HG02588 (cell line): Measurements from ENCODE around the gene KCNQ1.

Experiments used
- ATAC-seq: cut with Tn5 transposase; IDR thresholded peaks from one replicate; pipeline ENCODE4 v1.9.1; 2021; ENCODE audit warnings: mild to moderate bottlenecking, moderate library complexity; ENCODE audit not compliant: unreplicated experiment

The KCNQ1 gene

GRCh38 chr11:2885678-2886081, 440.9 kb downstream of the KCNQ1 start, which contains the start of gene CDKN1C:
Gene CDKN1C (minus strand): TSS chr11:2885775. CDS start chr11:2885456, 319 bp downstream.
- peak; percentile 77 for ATAC-seq

DNA sequence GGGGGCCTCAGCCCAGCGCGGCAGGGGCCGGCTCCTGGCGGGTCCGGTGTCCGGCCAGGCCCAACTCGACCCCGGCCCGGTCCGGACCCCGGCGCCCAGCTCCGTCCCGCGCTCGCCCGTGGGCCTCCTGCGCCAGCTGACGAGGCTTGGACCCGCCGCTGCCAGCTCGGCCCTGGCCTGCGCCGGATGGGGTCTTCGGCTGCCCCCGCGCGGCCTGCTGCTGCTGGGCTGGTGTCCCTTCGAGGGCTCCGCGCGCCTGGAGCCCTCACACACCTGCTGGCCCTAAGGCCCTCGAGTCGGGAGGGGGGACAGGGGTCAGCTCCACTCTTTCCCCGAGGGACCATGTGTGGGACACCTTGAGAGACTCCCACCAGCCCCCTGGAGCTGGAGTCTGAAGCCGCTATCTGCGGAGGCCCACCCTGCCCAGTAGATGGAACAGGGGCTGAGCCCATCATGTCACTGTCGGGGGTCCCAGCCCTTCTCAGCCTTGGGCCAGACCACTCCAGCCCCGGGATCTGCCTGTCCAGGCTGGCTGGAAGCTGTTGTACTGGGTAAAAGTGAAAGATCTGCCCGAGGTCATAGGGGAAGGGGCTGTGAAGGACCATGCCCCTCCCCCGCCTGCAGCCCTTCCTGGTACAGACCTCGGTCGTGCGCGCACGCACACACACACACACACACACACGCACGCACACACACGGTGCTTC, 441.5 kb downstream of the KCNQ1 start:
- ATAC-seq, result no peak

DNA sequence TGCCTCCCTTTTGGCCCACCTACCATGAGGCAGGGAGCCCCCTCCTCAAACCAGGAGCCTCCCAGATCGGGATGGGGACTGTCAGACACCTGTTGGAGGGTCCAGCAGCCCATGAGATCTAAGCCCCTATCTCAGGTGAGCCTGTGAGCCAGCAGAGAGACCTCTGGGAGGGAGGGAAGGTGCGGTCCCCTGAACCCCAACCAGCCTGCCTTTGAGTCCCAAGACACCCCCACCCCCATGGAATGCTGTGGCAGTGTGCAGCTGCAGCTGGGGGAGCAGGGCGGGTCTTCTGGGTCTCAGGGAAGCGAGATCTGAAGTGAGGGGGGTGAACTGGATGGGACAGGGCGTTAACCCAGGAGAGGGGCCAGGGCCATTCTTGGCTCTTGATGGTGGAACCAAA, 442.1 kb downstream of the KCNQ1 start:
- no peak for ATAC-seq

DNA sequence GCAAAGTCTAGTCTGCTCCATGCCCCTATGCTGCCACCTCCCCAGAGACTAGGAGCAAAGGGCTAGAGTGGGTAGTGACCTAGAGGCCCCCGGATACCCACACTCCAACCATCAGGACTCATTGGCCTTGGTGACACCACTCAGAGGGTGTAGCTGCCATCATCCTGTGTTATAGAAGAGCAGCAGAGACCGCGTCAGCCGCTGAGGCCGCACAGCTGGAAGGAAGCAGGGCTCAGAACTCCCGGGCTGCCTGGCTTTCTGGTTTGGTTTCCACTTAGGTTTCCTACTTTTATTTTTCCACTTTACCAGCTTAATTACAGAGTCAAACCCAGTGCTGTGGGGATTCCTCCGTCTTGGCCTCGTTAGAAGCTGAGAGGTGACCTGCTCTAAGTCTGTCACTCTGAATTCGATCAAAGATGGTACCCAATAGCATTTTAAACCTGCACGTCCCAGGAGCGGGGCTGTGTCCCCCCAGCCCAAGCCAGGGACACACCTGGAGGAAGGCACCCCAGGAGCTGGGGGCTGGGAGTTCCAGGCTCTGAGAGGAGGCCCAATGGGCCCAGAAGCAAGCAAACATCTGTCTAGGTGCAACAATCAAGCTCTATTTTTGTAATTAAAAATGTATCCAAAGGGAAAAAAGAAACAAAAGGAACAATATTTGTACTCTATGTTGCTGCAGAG, 442.8 kb downstream of the KCNQ1 start:
- no peak for ATAC-seq

- no peak for ATAC-seq
These were observed 443.6 kb downstream of the KCNQ1 start for GRCh38 chr11:2888266-2888968.

DNA sequence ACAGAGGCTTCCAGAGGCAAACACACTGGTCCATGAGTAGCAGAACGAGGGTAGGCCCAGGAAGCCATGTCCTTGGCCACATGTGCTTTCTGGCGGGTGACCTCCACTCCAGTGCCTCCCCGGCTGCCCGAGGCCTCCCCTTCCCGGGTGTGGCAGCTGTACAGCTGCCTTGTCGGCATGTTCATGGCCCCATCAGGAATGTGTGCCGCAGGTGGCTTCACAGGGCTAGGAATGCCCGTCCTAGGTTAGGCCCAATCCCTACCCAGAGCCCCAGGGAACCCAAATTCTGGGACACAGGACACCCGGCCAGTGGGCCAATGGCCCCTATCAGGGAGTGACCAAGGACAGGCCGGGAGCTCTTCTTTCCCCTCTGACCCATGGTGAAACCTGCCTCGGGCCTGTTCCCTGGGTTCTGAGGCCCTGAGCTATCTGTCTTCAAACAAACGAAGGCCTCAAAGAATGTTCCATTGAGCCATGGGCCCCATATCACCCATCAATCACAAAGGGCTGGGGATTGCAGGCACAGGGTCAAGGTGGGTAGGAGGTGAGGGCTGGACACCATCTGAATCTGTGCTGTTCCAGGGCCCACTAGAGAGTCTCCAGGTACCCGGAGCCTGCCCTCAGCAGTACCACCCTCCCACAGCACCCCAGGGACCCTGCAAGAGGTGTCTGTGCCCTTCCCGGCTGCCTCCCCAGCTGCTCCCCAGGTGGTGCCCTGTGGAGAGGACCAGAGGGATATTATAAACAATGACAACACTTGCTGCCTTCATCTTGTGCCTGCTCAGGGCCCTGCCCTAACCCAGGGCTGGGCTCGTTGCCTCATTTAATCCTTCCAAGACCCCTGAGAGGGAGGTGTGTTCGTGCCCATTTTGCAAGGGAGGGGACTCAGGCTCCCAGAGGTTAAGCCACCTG, 444.8 kb downstream of the KCNQ1 start:
- ATAC-seq, result no peak

GRCh38 chr11:2890466-2891294, 445.9 kb downstream of the KCNQ1 start:
- no peak for ATAC-seq

GRCh38 chr11:2891326-2892214, 446.8 kb downstream of the KCNQ1 start:
- no peak for ATAC-seq

- ATAC-seq, result no peak
These were observed 447.6 kb downstream of the KCNQ1 start for GRCh38 chr11:2892215-2892966.

GRCh38 chr11:2892967-2893528, 448.2 kb downstream of the KCNQ1 start:
- no peak for ATAC-seq

DNA sequence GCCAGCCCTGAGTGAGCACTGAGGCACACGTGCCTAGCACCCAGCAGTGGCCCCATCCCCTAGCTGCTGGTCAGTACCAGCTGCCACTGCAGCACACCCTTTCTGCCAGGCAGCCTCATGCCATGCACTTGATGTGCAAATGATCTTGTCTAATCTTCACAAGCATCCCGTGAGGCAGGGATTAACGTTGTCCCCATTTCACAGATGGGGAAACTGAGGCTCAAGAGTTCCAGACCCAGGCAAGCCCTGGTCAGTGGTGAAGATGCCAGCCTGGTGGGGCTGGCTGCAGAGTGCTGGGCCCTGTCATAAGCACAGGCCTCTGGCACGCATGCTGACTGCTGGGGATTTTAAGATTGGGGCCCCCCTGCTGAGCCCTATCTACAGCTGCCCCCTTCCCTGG, 449.1 kb downstream of the KCNQ1 start:
- ATAC-seq, result no peak

DNA sequence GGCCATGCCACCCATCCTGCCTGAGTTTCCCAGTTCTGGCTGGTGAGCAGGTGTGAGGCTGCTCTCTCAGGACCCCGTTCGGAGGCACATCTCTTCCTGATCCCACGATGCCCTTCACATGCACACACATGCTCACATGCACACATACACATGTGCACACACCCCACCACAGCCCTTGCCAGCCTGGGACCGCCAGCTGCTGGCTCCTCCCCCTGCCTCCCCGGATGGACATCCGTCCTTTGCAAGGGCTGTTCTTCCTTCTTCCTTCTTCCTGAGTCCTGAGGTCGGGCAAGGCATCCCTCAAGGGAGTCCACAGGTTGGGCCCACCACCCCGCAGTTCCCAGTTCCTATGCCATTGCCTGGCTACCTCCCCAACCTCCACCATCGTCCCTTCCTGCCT, 451.2 kb downstream of the KCNQ1 start:
- ATAC-seq, result no peak

DNA sequence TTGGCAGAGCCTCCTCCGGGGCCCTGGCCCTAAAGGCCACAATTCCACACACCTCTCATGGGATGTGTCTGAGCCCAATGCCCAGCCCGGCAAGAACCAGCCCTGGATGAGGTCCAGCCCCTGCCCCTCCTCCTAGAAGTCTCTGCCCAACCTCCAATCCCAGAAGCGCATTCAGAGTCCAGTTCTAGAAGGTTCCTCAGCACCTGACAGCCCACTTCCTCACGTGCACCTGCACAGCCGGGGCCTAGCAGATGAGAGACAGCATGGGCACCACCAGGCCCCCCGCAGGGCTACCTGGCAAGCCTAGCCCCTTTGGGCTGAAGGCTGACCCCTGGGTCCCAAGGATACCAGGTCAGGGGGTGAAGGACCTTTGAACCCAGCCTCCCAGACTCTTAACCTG, 452.2 kb downstream of the KCNQ1 start:
- ATAC-seq, result no peak

GRCh38 chr11:2898366-2899079, 453.7 kb downstream of the KCNQ1 start:
- ATAC-seq, result no peak
